Stimulated activated CD4-positive, alpha-beta T cell treated with anti-CD3 and anti-CD28 coated beads, Interleukin-12 subunit alpha, Interleukin-12 subunit beta, amount 100 ng/mL, for 24 hours (primary cell): ENCODE measurements around the gene TPI1.
"Not testable (repeated sequence)": the region's sequence is repeated elsewhere in the genome, so short reads cannot be mapped to it uniquely, and the experiment has no call there.

ENCODE experiments used
- DNase-seq, 2 experiments: peaks; one replicate each; pipeline ENCODE4 v3.0.0-alpha.2; 2020; ENCODE audit warnings: low read depth in 2 of 2

The TPI1 gene

GRCh38 chr12:6892683-6893082, 25.4 kb downstream of the TPI1 start:
- DNase-seq: not testable (repeated sequence)

DNA sequence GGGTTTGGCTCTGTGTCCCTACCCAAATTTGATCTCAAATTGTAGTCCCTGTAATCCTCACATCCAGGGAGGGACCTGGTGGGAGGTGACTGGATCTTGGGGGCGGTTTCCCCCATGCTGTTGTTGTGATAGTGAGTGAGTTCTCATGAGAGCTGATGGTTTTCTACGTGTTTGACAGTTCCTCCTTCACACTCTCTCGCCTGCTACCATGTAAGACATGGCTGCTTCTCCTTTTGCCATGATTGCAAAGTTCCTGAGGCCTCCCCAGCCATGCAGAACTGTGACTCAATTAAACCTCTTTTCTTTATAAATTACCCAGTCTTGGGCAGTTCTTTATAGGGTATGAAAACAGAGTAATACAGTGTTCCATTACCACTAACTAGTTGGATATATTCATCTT, 27.0 kb downstream of the TPI1 start:
- no peak for DNase-seq

GRCh38 chr12:6896846-6897435, 29.6 kb downstream of the TPI1 start:
- no peak for DNase-seq

DNA sequence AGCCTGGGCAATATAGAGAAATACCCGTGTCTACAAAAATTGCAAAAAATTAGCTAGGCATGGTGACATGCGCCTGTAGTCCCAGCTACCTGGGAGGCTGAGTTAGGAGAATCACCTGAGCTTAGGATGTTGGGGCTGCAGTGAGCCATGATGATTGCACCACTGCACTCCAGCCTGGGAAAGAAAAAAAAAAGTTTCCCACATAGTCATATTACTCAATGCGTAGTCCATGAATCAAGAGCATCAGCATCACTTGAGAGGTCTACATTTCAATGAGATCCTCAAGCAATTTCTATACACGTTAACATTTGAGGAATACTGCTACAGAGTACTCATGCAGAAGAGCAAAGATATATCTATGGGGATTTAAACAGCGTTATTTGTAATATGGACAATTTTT, 32.1 kb downstream of the TPI1 start:
- no peak for DNase-seq

DNA sequence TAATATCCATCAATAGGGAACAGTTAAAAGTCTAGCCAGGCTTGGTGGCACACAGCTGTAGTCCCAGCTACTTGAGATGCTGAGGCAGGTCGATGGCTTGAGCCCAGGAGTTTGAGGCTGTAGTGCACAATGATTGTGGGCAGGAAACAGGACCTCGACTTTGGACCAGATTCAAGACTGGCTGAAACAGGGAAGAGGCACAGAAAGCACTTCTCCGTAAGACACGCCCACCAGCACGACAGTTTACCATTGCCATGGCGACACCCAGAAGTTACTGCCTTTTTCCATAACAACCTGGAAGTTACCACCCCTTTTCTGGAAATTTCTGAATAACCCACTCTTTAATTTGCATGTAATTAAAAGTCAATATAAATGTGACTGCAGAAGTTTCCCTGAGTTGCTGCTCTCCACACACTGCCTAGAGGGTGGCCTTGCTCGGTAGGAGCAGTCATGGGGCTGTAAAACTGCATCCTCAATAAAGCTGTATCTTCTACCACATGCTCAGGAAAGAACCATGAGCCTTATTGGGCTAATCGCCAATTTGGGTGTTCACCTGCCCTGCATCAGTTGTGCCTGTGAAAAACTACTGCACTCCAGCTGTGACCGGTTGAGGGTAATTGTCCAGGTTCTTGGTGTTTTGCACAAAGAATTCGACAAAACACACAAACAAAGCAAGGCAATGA, 32.6 kb downstream of the TPI1 start:
- DNase-seq: no peak

DNA sequence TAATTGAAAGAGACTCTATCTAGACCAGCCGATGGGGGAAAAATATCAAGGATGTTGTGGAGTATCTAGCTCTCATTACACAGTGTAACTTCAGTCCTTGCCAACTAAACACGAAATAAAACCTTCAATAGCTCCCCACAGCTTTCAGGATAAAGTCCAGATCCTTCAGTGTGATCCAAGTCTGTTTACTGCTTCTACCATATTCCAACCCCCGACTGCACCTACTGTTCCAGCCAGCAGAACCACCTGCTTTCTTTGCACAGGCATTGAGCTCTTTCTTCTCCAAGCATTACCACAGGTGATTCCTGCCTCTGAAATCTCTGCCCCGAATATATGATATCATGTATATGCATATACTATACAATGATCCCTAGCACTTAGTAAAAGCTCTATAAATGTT, 35.1 kb downstream of the TPI1 start:
- DNase-seq: no peak

GRCh38 chr12:6903722-6904121, 36.4 kb downstream of the TPI1 start:
- DNase-seq: no peak

GRCh38 chr12:6904280-6905276, 37.2 kb downstream of the TPI1 start, which contains the start of gene LRRC23:
Gene LRRC23, plus strand, starts transcription at chr12:6904822. Its CDS starts 812 bp downstream, at chr12:6905634.
- peak; percentile 95 to 99 for DNase-seq

DNA sequence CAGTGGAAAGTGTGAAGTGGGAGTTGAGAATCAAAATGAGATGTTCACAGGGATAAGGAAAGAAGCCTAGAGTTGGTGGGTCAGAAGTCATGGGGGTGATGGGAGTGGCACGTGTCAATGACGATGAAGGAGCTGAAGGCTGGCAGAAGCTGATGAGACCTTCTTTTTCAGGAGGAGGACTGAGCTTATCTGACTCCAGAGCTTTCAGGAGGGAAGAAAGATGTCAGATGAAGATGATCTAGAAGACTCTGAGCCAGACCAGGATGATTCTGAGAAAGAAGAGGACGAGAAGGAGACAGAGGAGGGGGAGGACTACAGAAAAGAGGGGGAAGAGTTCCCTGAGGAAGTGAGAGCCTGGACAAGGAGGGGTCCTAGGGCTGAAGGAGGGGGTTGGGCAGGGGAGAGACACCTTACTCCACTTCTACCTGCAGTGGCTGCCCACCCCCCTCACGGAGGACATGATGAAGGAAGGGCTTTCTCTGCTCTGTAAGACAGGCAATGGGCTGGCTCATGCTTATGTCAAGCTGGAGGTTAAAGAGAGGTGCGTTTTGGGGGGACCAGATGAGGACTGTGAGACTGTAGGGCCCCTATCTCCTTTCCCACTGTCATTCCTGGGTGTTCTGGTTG, 38.2 kb downstream of the TPI1 start:
- no peak for DNase-seq

GRCh38 chr12:6908141-6908540, 40.8 kb downstream of the TPI1 start:
- DNase-seq: not testable (repeated sequence)

- no peak for DNase-seq
Measured at GRCh38 chr12:6909421-6910145, 42.3 kb downstream of the TPI1 start.

DNA sequence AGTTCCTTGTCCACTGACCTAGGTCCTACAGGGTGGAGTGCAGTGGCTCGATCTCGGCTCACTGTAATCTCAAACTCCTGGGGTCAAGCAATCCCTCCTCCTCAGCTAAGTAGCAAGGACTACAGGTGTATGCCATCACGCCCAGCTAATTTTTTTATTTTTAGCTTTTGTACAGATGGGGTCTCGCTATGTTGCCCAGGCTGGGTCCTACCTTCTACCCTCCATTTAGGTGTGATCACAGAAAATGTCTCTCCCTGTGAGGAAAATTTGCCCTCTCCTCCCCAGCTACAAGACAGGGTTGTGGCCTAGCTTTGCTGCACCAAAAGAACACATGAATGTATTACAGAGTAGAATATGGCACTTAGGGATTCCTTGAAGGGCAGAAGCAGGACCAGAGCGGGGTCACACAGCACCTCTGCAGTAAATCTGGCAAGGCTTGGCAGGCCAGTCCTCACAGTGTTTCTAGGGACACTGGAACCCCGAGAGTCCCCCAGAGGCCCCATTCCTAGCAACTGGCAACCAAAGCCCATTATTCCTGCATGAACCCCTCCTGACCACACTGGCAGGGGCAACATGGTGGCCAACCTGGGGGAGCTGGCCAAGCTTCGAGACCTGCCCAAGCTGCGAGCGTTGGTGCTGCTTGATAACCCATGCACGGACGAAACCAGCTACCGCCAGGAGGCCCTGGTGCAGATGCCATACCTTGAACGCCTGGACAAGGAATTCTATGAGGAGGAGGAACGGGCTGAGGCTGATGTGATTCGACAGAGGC, 45.0 kb downstream of the TPI1 start:
- DNase-seq: no peak

DNA sequence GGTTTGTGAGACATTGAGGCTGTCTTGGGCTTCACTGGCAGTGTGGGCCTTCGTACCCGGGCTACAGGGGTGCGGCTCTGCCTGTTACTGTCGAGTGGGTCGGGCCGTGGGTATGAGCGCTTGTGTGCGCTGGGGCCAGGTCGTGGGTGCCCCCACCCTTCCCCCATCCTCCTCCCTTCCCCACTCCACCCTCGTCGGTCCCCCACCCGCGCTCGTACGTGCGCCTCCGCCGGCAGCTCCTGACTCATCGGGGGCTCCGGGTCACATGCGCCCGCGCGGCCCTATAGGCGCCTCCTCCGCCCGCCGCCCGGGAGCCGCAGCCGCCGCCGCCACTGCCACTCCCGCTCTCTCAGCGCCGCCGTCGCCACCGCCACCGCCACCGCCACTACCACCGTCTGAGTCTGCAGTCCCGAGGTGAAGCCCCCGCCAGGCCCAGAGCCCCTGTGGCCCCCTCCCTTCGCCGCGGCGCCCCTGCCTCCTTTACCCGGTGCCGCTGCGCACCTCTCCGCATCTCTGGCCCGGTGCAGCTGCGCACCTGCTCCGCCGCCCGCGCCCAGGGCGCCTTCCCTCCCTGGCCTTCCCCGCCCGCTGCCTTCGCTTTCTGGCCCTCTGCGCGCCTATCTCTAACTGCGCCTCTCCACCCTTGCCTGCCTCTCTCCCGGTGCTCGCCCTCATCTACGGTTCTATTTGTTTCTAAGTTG, 47.1 kb downstream of the TPI1 start, which contains the start of gene ENO2:
Gene ENO2, plus strand, starts transcription at position 335 of the 701 bp plus-strand sequence. CDS start 1,253 bp downstream, outside the sequence.
- DNase-seq: peak; percentile 62 to 75

- no peak for DNase-seq
Measured at GRCh38 chr12:6914947-6915788, 47.8 kb downstream of the TPI1 start.

DNA sequence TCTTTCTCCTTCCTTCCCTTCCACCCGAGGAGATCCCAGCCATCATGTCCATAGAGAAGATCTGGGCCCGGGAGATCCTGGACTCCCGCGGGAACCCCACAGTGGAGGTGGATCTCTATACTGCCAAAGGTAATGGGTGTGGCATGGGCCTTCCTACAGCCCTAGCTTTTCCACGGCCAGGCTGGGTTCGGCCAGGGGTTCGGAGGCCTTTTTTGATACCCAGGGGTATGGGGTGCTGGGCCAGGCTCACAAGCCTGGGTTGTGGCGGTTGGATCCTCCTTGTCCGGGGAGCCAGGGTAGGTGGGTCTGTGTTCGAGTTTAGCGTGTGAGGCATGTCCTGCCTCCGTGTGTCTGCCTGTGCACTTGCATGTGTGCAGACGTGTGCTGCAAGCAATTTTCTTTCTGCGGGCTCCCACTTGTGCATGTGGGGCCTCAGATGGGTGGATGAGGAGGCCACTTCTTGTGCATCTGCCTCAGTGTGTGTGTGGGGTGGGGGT, 48.5 kb downstream of the TPI1 start:
- no peak for DNase-seq

DNA sequence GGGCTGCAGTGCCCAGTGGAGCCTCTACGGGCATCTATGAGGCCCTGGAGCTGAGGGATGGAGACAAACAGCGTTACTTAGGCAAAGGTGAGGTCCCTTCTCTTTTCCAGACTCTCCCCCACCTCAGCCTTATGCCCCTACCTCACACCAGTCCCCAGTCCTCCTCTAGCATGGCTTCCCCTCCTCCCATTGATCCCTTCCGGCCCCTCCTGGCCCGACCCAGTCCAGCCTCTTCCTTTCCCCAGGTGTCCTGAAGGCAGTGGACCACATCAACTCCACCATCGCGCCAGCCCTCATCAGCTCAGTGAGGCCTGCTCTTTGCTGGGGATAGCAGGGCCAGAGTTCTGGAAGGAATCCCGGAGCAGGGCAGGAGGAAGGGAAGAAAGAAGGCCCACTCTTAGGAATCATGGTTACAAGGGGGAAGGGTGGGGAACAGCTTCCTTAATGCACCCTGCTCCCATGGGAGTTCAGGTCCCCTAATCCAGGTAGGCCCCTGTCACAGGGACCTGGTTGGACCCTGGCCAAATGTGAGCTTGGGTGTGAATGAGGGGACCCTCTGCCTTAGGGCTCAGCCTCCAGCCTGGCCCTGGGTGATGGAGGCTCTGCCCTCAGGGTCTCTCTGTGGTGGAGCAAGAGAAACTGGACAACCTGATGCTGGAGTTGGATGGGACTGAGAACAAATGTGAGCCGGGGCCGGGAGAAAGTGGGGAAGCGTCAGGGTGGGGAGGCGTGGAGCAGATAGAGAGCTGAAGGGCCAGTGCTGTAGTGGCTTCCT, 49.3 kb downstream of the TPI1 start:
- no peak for DNase-seq

DNA sequence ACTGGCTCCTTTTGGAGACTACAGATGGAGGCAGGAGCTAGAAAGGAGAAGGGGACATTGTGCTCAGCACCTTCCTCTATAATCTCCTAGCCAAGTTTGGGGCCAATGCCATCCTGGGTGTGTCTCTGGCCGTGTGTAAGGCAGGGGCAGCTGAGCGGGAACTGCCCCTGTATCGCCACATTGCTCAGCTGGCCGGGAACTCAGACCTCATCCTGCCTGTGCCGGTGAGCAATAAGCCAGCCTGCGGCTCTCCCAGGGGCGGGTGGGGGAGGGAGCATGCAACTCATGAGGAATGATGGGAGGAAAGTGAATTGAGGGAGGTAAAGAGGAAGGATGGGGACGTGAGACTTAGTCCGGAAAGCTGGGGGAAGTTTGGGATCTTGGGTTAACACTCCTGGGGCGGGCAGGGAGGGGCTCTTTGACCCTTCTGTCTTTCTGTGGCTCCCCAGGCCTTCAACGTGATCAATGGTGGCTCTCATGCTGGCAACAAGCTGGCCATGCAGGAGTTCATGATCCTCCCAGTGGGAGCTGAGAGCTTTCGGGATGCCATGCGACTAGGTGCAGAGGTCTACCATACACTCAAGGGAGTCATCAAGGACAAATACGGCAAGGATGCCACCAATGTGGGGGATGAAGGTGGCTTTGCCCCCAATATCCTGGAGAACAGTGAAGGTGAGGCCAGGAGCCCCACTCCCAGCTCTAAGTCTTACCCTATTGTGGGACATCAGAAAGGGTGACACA, 50.3 kb downstream of the TPI1 start:
- no peak for DNase-seq
